ENCODE measurements around the gene TLX3. TPM values are rescaled to one million over a fixed set of nuclear protein-coding genes. Genes with fewer than 3 reads are reported as not detected.

TLX3 gene
- total RNA-seq, 4 donors from 2014 or later, result not detected

- no peak for TF ChIP-seq CTCF (IDR thresholded peaks at IDR 0.05; ENCODE audit: low read depth)
Observed at GRCh38 chr5:171306781-171307591, 2.1 kb upstream of the TLX3 start.

DNA sequence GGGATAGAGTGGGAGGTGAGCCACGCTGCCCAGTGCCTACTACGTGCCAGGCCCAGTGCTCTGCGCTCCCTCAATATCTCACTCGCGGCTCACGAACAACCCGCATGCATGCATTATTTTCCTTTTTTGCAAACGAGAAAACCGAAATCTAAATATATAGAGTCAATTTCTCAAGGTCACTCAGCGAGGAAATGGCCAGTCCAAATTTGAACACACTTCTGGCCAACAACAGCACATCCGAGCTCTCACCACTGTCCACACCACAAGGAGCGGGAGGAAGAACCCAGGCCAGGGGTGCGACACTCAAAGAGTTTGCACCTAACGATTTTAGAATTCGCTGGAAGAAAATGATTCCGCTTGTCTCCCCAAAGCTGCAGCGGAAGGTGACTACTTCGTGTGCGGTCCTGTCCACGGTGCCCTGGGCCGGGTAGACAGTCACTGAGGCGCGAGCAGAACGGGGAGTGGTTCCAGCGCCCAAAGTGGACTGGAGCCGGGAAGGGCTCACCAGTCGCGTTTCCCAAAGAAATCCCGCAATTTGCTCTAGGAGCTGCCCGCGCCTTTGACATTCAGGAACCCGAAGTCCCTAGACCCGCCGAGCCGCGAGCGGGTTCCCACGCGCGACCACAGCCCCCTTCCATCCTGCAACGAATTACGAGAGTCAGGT, 1.1 kb upstream of the TLX3 start:
- no peak for TF ChIP-seq CTCF (IDR thresholded peaks at IDR 0.05; ENCODE audit: low read depth)

DNA sequence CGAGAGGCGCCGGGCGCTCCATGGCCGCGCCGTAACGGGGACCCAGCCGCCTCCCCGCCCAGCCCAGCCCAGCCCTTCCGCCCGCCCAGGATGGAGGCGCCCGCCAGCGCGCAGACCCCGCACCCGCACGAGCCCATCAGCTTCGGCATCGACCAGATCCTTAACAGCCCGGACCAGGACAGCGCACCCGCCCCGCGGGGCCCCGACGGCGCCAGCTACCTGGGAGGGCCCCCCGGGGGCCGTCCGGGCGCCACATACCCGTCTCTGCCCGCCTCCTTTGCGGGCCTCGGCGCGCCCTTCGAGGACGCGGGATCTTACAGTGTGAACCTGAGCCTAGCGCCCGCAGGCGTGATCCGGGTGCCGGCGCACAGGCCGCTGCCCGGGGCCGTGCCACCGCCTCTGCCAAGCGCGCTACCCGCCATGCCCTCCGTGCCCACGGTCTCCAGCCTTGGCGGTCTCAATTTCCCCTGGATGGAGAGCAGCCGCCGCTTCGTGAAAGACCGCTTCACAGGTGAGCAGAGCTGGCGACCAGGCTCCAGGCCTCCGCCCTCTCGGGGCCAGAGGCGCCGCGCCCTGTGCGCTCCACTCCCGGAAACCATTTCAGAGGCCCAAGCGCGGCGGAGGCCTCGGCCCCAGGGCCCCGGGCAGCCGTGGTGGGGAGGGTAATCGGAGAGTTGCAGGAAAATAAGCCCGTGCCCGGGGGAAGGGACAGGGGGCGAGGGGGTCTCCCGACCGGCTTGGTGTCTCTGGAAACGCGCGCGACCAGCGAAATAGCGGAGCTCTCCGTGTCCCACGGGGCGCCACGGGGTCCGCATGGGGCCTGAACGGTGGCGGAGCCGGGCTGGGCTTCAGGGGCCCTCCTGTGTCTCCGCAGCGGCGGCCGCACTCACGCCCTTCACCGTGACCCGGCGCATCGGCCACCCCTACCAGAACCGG, 496 bp downstream of the TLX3 start:
- no peak for TF ChIP-seq CTCF (IDR thresholded peaks at IDR 0.05; ENCODE audit: low read depth)

- TF ChIP-seq CTCF (IDR thresholded peaks at IDR 0.05; ENCODE audit: low read depth), result no peak
Observed at GRCh38 chr5:171310212-171310818, 1.3 kb downstream of the TLX3 start.

GRCh38 chr5:171310819-171311321, 1.8 kb downstream of the TLX3 start:
- no peak for TF ChIP-seq CTCF (IDR thresholded peaks at IDR 0.05; ENCODE audit: low read depth)

DNA sequence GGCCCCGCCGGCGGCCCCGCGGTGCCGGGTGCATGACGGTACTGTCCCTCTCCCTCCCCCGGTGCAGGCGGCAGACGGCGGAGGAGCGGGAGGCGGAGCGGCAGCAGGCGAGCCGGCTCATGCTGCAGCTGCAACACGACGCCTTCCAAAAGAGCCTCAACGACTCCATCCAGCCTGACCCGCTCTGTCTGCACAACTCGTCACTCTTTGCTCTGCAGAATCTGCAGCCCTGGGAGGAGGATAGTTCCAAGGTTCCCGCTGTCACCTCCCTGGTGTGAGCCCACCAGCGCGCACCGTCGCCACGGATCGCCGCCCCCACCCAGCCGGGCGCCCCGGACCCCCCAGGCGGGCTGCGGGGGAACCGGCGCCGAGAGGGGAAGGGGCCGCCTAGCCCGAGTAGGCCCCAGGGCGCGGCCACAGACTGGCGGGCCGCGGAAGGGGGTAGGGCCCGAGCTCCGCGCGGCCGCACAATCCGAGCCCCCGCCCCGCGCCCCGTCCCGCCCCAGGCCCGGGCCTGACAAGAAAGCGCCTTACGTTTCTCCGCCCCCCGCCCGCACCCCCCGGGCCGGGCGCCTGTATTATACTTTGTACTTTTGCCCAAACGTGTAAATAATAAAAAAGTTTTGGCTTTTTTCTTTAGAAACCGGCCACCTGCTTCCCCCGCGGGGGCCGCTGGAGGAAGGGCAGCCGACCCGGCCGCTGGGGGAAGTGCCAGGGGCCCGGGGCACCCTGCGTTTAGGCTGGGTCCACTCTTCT, 2.5 kb downstream of the TLX3 start:
- no peak for TF ChIP-seq CTCF (IDR thresholded peaks at IDR 0.05; ENCODE audit: low read depth)
